ENCODE measurements around the gene IGFBP3. TPM values are rescaled to one million over a fixed set of nuclear protein-coding genes. Genes with fewer than 3 reads are reported as not detected.

The IGFBP3 gene
- total and polyA plus RNA-seq, 2 of the 13 experiments (the other 11 are each of a cell fraction or from before 2014, with no cell fraction given): 57.5 TPM; not detected in 1

- TF ChIP-seq STAT6 (CRISPR knock-in tag; IDR thresholded peaks at IDR 0.05; ENCODE audit: borderline replicate concordance) (0 out of 2 replicates have a peak, but pooled peaks have one; percentile 25), DDIT3 (CRISPR knock-in tag; IDR thresholded peaks at IDR 0.05) (no peak), MZF1 (CRISPR knock-in tag; IDR thresholded peaks at IDR 0.05; ENCODE audit: borderline replicate concordance) (no peak), ZNF367 (CRISPR knock-in tag; IDR thresholded peaks at IDR 0.05; ENCODE audit: borderline replicate concordance) (no peak), ZNF574 (CRISPR knock-in tag; IDR thresholded peaks at IDR 0.05) (no peak), TOE1 (CRISPR knock-in tag; IDR thresholded peaks at IDR 0.05) (peak; percentile 36; the same call in 1 of the 2 replicates), EZH2 (conservative IDR thresholded peaks at IDR 0.05; ENCODE audit: low read depth, low read length) (no peak), MAFF (IDR thresholded peaks at IDR 0.05; ENCODE audit: low read depth, low read length) (no peak), PAXIP1 (CRISPR knock-in tag; conservative IDR thresholded peaks at IDR 0.05) (no peak), MAF1 (CRISPR knock-in tag; IDR thresholded peaks at IDR 0.05; ENCODE audit: borderline replicate concordance) (no peak), ZNF780A (CRISPR knock-in tag; IDR thresholded peaks at IDR 0.05) (0 out of 2 replicates have a peak, but pooled peaks have one; percentile 6), RFXANK (CRISPR knock-in tag; IDR thresholded peaks at IDR 0.05) (no peak), SMYD3 (CRISPR knock-in tag; IDR thresholded peaks at IDR 0.05) (no peak), HHEX (CRISPR knock-in tag; IDR thresholded peaks at IDR 0.05) (no peak), IRF1 (CRISPR knock-in tag; IDR thresholded peaks at IDR 0.05; ENCODE audit: low read depth) (no peak), LBX2 (CRISPR knock-in tag; IDR thresholded peaks at IDR 0.05; ENCODE audit: borderline replicate concordance) (no peak), PCBP2 (optimal IDR thresholded peaks at IDR 0.05; ENCODE audit: low read depth, low read length, poor library complexity, severe bottlenecking) (no peak), ZNF124 (CRISPR knock-in tag; IDR thresholded peaks at IDR 0.05) (no peak), POGZ (CRISPR knock-in tag; IDR thresholded peaks at IDR 0.05) (peak; percentile 44; the same call in 1 of the 2 replicates)
Observed at GRCh38 chr7:45890902-45891461, 30.1 kb downstream of the IGFBP3 start (continued).

All from HepG2 (cell line).